Ascending aorta (tissue), 2 donors: ENCODE data around the gene PYY. TPM values are rescaled to one million over a fixed set of nuclear protein-coding genes. Genes with fewer than 3 reads are reported as not detected.

Source experiments
- DNase-seq, 2 donors: peaks; one replicate each; pipeline ENCODE4 v3.0.0-alpha.2; 2019; ENCODE audit warnings: low spot score in 2 of 2
- H3K27ac ChIP-seq, 2 donors: fragments of 200-600 bp; sonication (generic); one replicate each; pipeline ENCODE4 v1.5.1; 2016 to 2017; ENCODE audit warnings: mild to moderate bottlenecking in 1 of 2
- H3K27me3 ChIP-seq: fragments of 200-600 bp; sonication (generic); one replicate; pipeline ENCODE4 v1.5.1; 2017
- H3K36me3 ChIP-seq, 2 donors: fragments of 200-600 bp; sonication (generic); one replicate each; pipeline ENCODE4 v1.5.1; 2016
- H3K4me1 ChIP-seq, 2 donors: fragments of 200-600 bp; sonication (generic); one replicate each; pipeline ENCODE4 v1.5.1; 2016 to 2017; ENCODE audit warnings: mild to moderate bottlenecking in 1 of 2
- H3K4me3 ChIP-seq, 2 donors: fragments of 200-600 bp; sonication (generic); one replicate each; pipeline ENCODE4 v1.5.1; 2016 to 2017; ENCODE audit warnings: mild to moderate bottlenecking in 1 of 2
- H3K9me3 ChIP-seq, 2 donors: fragments of 200-600 bp; sonication (generic); one replicate each; pipeline ENCODE4 v1.5.1; 2016
- intact Hi-C: fragments of 100-400 bp; cut with DNase I; formaldehyde crosslinking; loops from one replicate; pipeline ENCODE4 v1.15.1; 2023
- total RNA-seq: library from RNA; depleted of rRNA; stranded (reverse); fragments of >200 nt; gene quantifications from one replicate; pipeline ENCODE4 v1.1.0, GENCODE V29; 2016
- TF ChIP-seq, protein P1 (sequence below), 3 experiments: fragments of 200-600 bp in 2 of 3; fragments of 450-650 bp in 1 of 3; sonication (generic) in 2 of 3; IDR thresholded peaks; one replicate each; pipeline ENCODE4 v1.5.1; 2016 to 2019; ENCODE audit warnings: antibody characterized with exemption in 3 of 3, mild to moderate bottlenecking in 1 of 3, moderate library complexity in 1 of 3

The PYY gene
- total RNA-seq, 1 donor from 2014 or later: not detected

DNA sequence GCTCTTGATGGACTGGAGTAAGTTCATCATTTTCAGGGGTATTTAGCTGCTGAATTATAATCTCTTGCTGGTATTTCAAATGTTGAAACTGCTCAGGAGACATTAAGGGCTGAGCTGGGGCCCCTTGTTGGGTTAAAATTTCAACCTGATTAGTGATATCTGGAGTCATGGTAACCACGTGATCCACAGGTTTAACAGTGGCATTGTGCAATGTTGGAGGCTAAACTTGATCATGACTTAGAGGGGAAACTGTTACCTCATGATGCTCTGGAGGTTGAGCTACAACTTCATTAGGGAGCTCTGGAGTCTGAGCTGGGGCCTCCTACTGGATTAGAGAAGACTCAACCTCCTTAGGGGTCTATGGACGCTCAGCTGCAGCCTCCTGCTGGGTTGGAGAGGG lies 29.2 kb downstream of the PYY start:
- TF ChIP-seq, protein P1, sequence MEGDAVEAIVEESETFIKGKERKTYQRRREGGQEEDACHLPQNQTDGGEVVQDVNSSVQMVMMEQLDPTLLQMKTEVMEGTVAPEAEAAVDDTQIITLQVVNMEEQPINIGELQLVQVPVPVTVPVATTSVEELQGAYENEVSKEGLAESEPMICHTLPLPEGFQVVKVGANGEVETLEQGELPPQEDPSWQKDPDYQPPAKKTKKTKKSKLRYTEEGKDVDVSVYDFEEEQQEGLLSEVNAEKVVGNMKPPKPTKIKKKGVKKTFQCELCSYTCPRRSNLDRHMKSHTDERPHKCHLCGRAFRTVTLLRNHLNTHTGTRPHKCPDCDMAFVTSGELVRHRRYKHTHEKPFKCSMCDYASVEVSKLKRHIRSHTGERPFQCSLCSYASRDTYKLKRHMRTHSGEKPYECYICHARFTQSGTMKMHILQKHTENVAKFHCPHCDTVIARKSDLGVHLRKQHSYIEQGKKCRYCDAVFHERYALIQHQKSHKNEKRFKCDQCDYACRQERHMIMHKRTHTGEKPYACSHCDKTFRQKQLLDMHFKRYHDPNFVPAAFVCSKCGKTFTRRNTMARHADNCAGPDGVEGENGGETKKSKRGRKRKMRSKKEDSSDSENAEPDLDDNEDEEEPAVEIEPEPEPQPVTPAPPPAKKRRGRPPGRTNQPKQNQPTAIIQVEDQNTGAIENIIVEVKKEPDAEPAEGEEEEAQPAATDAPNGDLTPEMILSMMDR (IDR thresholded peaks at IDR 0.05): no peak
- H3K36me3 ChIP-seq: no peaks in the 10 kb centered on the region
- intact Hi-C loops: no loop called here
- H3K27ac ChIP-seq: no peak overlapping the region
- no peak for DNase-seq
- no peak overlapping the region for H3K4me3 ChIP-seq
- no peaks in the 10 kb centered on the region for H3K27me3 ChIP-seq
- H3K4me1 ChIP-seq: peaks cover 0 to 4% of the 10 kb centered on the region in 2 donors
- no peaks in the 10 kb centered on the region for H3K9me3 ChIP-seq

DNA sequence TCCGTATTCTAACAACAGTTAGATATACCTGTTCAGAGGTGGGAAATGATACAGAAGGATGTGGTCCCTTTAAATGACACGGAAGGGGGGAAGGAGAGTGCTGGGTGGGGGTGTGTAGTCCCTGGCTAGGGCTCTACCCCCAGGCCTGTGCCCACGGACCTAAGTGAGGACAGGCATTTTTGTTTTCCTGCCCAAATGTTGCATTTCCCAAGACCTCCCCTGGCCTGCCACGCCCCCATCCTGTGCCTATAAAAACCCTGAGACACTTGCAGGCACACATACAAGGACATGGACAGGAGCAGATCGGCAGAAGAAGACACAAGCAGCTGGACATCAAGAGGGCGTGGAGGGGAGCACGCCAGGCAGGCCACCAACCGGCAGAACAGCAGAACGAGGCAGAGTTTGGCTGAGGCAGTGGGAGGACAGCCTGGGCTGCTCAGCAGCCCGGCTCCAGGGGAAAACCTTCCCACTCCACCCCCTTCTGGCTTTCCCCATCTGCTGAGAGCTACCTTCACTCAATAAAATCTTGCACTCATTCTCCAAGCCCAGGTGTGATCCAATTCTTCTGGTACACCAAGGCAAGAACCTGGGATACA lies 33.1 kb downstream of the PYY start:
- no peaks in the 10 kb centered on the region for H3K27me3 ChIP-seq
- no peak overlapping the region for H3K27ac ChIP-seq
- H3K4me3 ChIP-seq: no peak overlapping the region
- DNase-seq: no peak
- intact Hi-C loops: no loop called here
- no peaks in the 10 kb centered on the region for H3K9me3 ChIP-seq
- TF ChIP-seq, protein P1 (IDR thresholded peaks at IDR 0.05): no peak
- H3K36me3 ChIP-seq: no peaks in the 10 kb centered on the region
- H3K4me1 ChIP-seq: no peaks in the 10 kb centered on the region

DNA sequence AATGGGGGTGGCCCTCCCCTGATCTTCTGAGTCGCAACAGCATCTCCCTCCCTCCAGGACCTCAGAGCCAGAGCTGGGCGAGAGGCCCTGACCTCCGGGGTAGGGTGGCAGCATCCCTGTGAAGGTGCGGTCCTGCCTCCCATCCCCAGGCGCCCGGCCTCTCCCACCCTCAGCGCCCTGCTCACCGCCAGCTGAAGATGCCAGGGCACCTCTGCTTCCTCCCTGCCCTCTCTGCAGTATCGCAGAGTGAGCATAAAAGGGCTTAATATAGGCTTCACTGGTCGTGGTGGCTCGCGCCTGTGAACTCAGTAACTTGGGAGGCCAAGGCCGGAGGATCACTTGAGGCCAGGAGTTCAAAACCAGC lies 35.7 kb downstream of the PYY start:
- no peak overlapping the region for H3K27ac ChIP-seq
- H3K36me3 ChIP-seq: no peaks in the 10 kb centered on the region
- intact Hi-C loops: no loop called here
- H3K9me3 ChIP-seq: no peaks in the 10 kb centered on the region
- DNase-seq: no peak
- H3K27me3 ChIP-seq: no peaks in the 10 kb centered on the region
- TF ChIP-seq, protein P1 (IDR thresholded peaks at IDR 0.05): no peak
- H3K4me3 ChIP-seq: peak overlapping the region; percentile 21 to 59
- H3K4me1 ChIP-seq: no peaks in the 10 kb centered on the region

DNA sequence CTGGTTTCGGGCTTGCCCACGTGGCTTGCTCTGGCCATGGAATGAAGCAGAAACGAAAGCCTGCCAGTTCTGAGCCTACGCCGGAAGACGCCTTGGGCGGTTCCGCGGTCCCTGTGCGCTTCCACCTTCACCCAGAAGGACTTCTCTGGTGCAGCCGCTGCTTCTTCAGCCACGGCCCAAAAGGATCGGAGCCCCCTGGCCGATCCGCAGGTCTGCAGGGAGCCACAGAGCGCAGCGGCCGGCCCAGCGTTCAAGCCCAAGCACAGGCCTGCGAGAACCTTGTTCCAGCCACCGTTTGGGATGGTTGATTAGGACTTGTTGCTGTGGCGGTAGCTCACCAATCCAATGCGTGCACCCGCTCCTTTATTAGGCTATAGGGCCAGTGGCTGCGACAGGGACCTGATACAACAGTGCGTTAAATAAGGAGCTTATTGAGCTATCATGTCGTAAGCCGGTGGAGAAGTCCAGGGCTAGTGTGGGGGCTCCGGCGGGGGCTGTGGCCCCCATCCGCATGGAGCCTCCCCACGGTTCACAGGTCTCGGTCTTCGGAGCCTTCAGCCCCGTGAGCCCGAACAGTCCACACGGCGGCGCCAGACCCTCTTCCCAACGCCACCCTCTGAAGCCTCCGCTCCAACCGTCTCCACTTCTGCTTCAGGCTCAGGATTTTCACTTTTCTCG lies 36.3 kb downstream of the PYY start:
- H3K27ac ChIP-seq: no peak overlapping the region
- peak overlapping the region; percentile 21 to 59 for H3K4me3 ChIP-seq
- no peaks in the 10 kb centered on the region for H3K36me3 ChIP-seq
- intact Hi-C loops: no loop called here
- DNase-seq: peak in 1 of 2 donors; percentile 60
- no peaks in the 10 kb centered on the region for H3K4me1 ChIP-seq
- no peaks in the 10 kb centered on the region for H3K27me3 ChIP-seq
- H3K9me3 ChIP-seq: no peaks in the 10 kb centered on the region
- TF ChIP-seq, protein P1 (IDR thresholded peaks at IDR 0.05): peak; percentile 18 to 60 (median 37)

- H3K4me3 ChIP-seq: peak overlapping the region; percentile 21 to 59
- no peaks in the 10 kb centered on the region for H3K36me3 ChIP-seq
- intact Hi-C loops: no loop called here
- TF ChIP-seq, protein P1 (IDR thresholded peaks at IDR 0.05): no peak
- no peaks in the 10 kb centered on the region for H3K4me1 ChIP-seq
- H3K27ac ChIP-seq: no peak overlapping the region
- H3K27me3 ChIP-seq: no peaks in the 10 kb centered on the region
- no peak for DNase-seq
- H3K9me3 ChIP-seq: no peaks in the 10 kb centered on the region
Measured at GRCh38 chr17:43917016-43917347, 36.8 kb downstream of the PYY start.
